NT2/D1 (cell line): ENCODE data around the gene SNW1.
"Not testable (repeated sequence)": the region's sequence is repeated elsewhere in the genome, so short reads cannot be mapped to it uniquely, and the experiment has no call there.

Experiments used
- DNase-seq: peaks from one replicate; pipeline ENCODE4 v3.0.0-alpha.2; 2011; ENCODE audit warnings: low read depth, low spot score
- H3K27me3 ChIP-seq: 2 replicates; pipeline ENCODE4 v1.6.0; 2011; ENCODE audit warnings: mild to moderate bottlenecking; ENCODE audit not compliant: insufficient read length, insufficient read depth
- H3K36me3 ChIP-seq: 2 replicates; pipeline ENCODE4 v1.6.1; 2011; ENCODE audit warnings: mild to moderate bottlenecking, low read length, mixed read lengths; ENCODE audit not compliant: insufficient read depth, insufficient read length
- H3K4me1 ChIP-seq: 2 replicates; pipeline ENCODE4 v1.5.1; 2011; ENCODE audit not compliant: insufficient read depth, insufficient read length
- H3K4me3 ChIP-seq: 2 replicates; pipeline ENCODE4 v1.5.1; 2011; ENCODE audit warnings: low read depth; ENCODE audit not compliant: insufficient read length
- H3K9ac ChIP-seq: 2 replicates; pipeline ENCODE4 v1.6.0; 2011; ENCODE audit warnings: low read depth; ENCODE audit not compliant: insufficient read length
- H3K9me3 ChIP-seq: 2 replicates; pipeline ENCODE4 v1.5.1; 2011; ENCODE audit warnings: mild to moderate bottlenecking, low read length; ENCODE audit not compliant: insufficient read depth
- SUZ12 ChIP-seq: IDR thresholded peaks from 2 replicates; pipeline ENCODE4 v1.6.1; 2011; ENCODE audit not compliant: insufficient read length, insufficient read depth; ENCODE audit errors: extremely low read depth
- YY1 ChIP-seq: IDR thresholded peaks from 2 replicates; pipeline ENCODE4 v1.6.1; 2011; ENCODE audit not compliant: insufficient read length, insufficient read depth
- ZNF274 ChIP-seq: IDR thresholded peaks from 2 replicates; pipeline ENCODE4 v1.6.1; 2011; ENCODE audit warnings: mild to moderate bottlenecking, low read depth, low read length

The SNW1 gene

DNA sequence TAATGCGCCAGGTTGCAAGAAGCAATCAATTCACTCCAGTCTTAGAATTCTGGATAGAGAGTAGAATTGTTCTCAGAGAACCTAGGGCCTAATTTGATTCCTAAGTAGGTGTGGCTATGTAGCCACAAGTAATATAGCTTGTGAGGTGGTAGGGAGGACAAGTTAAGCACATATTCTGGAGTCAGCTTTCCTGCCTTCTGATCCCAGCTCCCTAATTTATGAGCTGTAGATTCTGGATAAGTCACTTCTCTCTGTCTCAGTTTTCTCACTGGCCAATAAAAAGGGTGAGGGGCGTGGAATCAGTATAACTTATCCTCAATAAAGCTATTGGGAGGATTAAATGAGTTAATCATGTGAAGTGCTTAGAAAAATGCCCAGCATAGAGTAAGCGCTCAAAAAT is 3.0 kb upstream of the SNW1 start:
- no peak for TF ChIP-seq YY1
- no peak for TF ChIP-seq SUZ12
- TF ChIP-seq ZNF274 = no peak
- Histone ChIP-seq H3K4me1 (peaks cover 1% of the 10 kb centered on the region), H3K9ac (no peak overlapping the region), H3K36me3 (peaks cover 6% of the 10 kb centered on the region), H3K9me3 (no peaks in the 10 kb centered on the region), H3K27me3 (no peaks in the 10 kb centered on the region), H3K4me3 (no peak overlapping the region)
- no peak for DNase-seq

DNA sequence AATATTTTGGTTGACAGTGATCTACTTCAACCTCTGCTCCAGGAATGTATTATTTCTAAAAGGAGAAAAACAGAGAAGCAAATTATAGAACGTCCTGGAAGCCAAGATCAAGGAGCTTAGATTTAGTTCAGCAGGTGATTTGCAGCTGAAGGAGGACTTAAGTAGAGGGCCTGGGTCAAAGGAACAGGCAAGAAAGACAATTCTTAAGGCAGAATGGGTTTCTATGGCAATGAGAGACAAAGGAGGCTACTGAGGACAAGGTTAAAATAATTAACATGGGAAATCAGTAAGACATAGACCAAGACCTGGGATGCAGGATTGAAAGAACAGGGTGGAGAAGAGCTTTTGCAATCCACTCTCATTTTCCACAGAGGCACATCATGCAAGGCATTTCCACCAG is 2.4 kb upstream of the SNW1 start:
- Histone ChIP-seq H3K9me3 (no peaks in the 10 kb centered on the region), H3K9ac (no peak overlapping the region), H3K4me3 (no peak overlapping the region), H3K27me3 (no peaks in the 10 kb centered on the region), H3K36me3 (peaks cover 12% of the 10 kb centered on the region), H3K4me1 (peaks cover 3% of the 10 kb centered on the region)
- TF ChIP-seq ZNF274 (no peak), YY1 (no peak), SUZ12 (no peak)
- DNase-seq = no peak

DNA sequence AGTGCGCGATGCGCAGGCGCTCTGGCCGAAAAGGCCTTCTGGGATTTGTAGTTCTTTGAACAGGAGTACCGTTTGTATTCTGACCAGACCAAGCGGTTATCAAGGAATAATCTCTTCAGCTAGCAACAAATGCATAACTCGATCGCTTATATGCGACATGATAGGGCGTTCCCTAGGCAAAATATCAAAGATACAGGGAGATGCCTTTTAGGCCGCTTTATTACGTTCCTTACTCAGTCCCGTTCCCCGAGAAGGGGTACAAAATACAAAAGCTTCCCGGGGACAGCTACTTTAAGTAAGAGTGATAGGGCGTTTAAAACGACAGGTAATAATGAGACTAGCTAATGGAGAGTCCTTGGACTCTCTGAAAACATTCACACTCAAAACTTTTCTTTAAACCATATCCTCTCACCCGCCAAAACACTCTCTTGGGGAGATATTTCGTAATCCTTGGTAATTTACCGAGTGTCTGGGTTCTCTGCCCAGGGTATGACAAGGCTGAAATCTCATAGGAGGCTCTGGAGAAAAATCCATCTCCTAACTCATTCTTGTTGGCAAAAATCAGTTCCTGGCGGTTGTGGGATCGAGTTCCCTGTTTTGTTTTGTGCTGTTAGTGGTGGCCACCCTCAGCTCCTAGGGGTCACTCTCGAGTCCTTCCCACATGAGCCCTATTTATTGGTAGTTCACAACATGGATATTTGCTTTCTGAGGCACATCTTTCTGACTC is 412 bp upstream of the SNW1 start:
- Histone ChIP-seq H3K9ac (peak overlapping the region; percentile 62), H3K4me1 (peaks cover 3% of the 10 kb centered on the region), H3K36me3 (peaks cover 15% of the 10 kb centered on the region), H3K4me3 (peak overlapping the region; percentile 91), H3K27me3 (no peaks in the 10 kb centered on the region), H3K9me3 (no peaks in the 10 kb centered on the region)
- no peak for TF ChIP-seq YY1
- no peak for TF ChIP-seq ZNF274
- no peak for TF ChIP-seq SUZ12
- no peak for DNase-seq

DNA sequence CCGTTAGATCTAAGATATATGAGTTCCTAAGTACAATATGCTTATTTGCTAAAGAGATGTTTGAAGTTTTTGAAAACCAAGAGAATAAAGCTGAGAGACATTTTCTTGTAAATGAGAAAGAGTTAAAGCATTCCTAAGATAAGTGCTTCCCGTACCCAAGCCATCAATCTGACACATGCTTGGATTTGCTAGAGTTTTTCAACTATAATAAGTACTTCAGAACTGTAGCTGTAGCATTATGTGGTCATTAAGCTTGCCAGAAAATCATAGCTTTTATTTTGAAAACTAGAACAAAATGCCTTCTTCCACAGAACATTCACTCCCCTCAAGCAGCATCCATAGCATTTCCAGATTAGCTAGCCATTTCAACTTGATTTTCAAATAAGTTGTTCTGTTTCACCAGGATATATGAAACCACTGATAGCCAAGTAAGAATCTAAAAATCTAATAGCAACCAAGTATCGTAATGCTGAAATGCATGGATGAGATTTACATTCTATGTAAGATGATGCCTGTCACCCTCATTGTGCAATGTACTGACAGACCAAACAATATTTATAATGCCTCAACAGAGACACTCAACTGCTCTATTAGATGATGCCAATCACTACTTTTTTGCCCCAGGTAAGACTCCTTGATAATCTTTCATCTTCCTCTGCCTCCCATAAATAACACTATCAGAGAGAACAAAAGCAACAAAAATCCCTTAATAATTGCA is 8.0 kb downstream of the SNW1 start:
- H3K27me3 ChIP-seq = no peaks in the 10 kb centered on the region
- no peak for DNase-seq
- H3K36me3 ChIP-seq = peaks cover 61% of the 10 kb centered on the region
- H3K9ac ChIP-seq = no peak overlapping the region
- H3K9me3 ChIP-seq = no peaks in the 10 kb centered on the region
- no peak overlapping the region for H3K4me3 ChIP-seq
- TF ChIP-seq SUZ12 = no peak
- TF ChIP-seq ZNF274 = no peak
- TF ChIP-seq YY1 = no peak
- H3K4me1 ChIP-seq = no peaks in the 10 kb centered on the region

DNA sequence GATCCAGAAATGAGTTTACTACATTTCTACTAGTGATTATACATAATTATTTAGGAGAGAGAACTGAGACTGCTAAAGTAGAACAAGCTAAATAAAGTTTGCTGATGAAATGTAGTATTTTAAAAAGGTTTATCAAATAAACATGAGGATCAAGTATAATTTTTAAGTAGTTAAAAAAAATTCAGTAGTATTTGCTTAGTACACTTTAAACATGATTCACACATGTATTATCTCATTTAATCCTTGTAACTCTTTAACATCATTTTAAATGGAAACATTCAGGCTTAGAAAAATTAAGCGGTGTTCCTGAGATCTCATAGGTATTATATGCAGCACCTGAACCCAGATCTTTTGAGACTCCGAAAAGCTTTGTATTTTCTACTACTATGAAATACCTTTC is 8.7 kb downstream of the SNW1 start:
- Histone ChIP-seq H3K9ac (no peak overlapping the region), H3K9me3 (no peaks in the 10 kb centered on the region), H3K36me3 (peaks cover 61% of the 10 kb centered on the region), H3K4me1 (no peaks in the 10 kb centered on the region), H3K27me3 (no peaks in the 10 kb centered on the region), H3K4me3 (no peak overlapping the region)
- no peak for DNase-seq
- TF ChIP-seq ZNF274 (no peak), SUZ12 (no peak), YY1 (no peak)

DNA sequence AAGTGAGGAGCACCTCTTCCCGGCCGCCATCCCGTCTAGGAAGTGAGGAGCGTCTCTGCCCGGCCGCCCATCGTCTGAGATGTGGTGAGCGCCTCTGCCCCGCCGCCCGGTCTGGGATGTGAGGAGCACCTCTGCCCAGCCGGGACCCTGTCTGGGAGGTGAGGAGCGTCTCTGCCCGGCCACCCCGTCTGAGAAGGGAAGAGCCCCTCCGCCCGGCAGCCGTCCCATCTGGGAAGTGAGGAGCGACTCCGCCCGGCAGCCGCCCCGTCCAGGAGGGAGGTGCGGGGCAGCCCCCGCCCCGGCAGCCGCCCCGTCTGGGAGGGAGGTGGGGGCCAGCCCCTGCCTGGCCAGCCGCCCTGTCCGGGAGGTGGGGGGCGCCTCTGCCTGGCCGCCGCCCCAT is 13.5 kb downstream of the SNW1 start:
- not testable (repeated sequence) for H3K27me3 ChIP-seq, DNase-seq, H3K4me1 ChIP-seq, H3K9ac ChIP-seq, H3K4me3 ChIP-seq, H3K9me3 ChIP-seq
- H3K36me3 ChIP-seq = peaks cover 48% of the 10 kb centered on the region

DNA sequence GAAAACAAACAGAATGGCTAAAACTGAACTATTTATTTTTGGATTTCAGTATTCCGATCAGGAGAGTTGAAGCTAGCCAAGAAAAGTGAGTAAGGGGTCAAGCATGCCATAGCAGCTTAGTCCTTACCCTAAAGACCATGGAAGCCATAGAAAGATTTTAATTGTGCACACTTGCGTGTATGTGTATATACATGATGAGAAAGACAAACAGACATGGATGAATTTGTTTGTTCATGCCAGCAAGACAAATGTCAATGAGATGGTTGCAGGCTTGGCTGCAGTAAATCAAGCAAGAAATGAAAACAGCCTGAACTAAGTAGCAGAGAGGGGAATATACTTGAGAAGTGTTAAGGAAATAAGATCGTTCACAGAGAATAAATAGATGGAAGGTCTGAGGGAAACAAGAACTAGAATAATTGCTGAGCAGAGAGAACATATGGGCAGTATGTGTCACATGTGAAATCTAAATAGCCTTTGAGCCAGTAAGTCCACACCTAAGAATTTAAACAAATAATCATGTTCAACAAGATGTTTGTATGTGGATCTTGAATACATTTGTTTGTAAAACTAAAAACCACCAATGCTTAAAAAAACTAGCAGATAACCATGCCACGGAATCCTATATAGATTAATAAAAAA is 14.8 kb downstream of the SNW1 start:
- no peak for DNase-seq
- Histone ChIP-seq H3K36me3 (peaks cover 41% of the 10 kb centered on the region), H3K27me3 (no peaks in the 10 kb centered on the region), H3K4me1 (no peaks in the 10 kb centered on the region), H3K9ac (no peak overlapping the region), H3K4me3 (no peak overlapping the region), H3K9me3 (no peaks in the 10 kb centered on the region)
- TF ChIP-seq SUZ12 (no peak), ZNF274 (no peak), YY1 (no peak)
